H1 (cell line): ENCODE data around the gene MARK3. TPM values are rescaled to one million over a fixed set of nuclear protein-coding genes. Genes with fewer than 3 reads are reported as not detected.

Source experiments
- BACH1 ChIP-seq: IDR thresholded peaks from 2 replicates; pipeline ENCODE4 v1.6.1; 2012; ENCODE audit warnings: low read length, improper control_type of control experiment
- RAD21 ChIP-seq, 2 experiments: IDR thresholded peaks in 1 of 2; conservative IDR thresholded peaks in 1 of 2; 2 replicates each; pipeline ENCODE4 v1.6.1; 2011; ENCODE audit warnings: low read depth in 2 of 2, low read length in 2 of 2, improper control_type of control experiment in 1 of 2, inconsistent platforms in 1 of 2, mild to moderate bottlenecking in 1 of 2, moderate library complexity in 1 of 2
- SIX5 ChIP-seq: IDR thresholded peaks from 2 replicates; pipeline ENCODE4 v1.6.1; 2011; ENCODE audit warnings: mild to moderate bottlenecking, low read depth, low read length
- polyA plus RNA-seq, 7 experiments: library from polyadenylated mRNA; depleted of rRNA in 3 of 7; stranded (reverse) in 5 of 7; unstranded in 2 of 7; fragments of >200 nt in 5 of 7; fragments of 200-250 nt in 2 of 7; gene quantifications; 1 replicate in 5 of 7; 2 replicates in 1 of 7; 4 replicates in 1 of 7; pipeline versions ENCODE4 v1.2.1 to v1.2.3, GENCODE V29; 2011 to 2013; ENCODE audit warnings: missing spikeins in 2 of 7, mixed read lengths in 2 of 7
- total RNA-seq: library from RNA; stranded (reverse); fragmentation: NEBNext Ultra II Directional; extraction: Animal tissue kit (Norgen Biotek cat#: 25700); gene quantifications from 2 replicates; pipeline ENCODE4 v1.2.1, GENCODE V29; 2021

Gene MARK3
- total and polyA plus RNA-seq, 2 of the 8 experiments (the other 6 are each of a cell fraction or from before 2014, with no cell fraction given) = 39.4 to 76.9 TPM

- TF ChIP-seq RAD21 (IDR thresholded peaks at IDR 0.05 in 1 of 2, conservative IDR thresholded peaks at IDR 0.05 in 1 of 2; ENCODE audit: low read depth in 2 of 2, low read length in 2 of 2) (no peak), SIX5 (no peak), BACH1 (no peak)
These were observed 10.0 kb downstream of the MARK3 start (continued) for GRCh38 chr14:103395244-103395643.
